ENCODE measurements around the gene NKRF. TPM values are rescaled to one million over a fixed set of nuclear protein-coding genes. Genes with fewer than 3 reads are reported as not detected.
A peak's percentile ranks its signal among the peaks of the same experiment; 100 is the strongest.
"Not testable (repeated sequence)": the region's sequence is repeated elsewhere in the genome, so short reads cannot be mapped to it uniquely, and the experiment has no call there.

Gene NKRF
- total RNA-seq, 2 experiments from 2014 or later, result 10.7 to 20.7 TPM

DNA sequence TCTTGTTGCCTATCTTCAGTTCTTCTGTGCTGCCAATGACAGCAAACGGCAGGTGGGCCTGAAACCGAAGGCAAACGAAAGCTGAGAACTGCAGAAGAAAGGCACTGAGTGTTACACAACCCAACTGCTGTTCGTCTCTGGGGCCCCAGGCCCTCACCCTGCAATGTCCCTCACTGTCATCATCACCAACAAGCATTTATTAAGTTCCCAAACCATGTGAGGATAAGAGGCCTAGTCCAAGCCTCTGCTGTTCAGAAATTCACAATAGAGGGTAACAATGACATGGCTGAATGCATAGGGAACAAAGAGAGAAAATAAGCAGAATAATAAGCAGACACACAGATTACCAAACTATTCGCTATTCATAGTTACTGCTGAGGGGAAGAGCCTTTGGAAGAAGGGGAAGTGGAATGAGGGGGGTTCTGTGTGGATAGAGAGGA, 34.5 kb upstream of the NKRF start:
- intact Hi-C loops (cut with micrococcal nuclease; ENCODE audit: unreplicated experiment), result no loop called here
- peaks cover 84% of the 10 kb centered on the region for H3K36me3 ChIP-seq (ENCODE audit: insufficient read depth, low read length)
- CTCF ChIA-PET (ENCODE audit: unreplicated experiment), result no interaction called here

DNA sequence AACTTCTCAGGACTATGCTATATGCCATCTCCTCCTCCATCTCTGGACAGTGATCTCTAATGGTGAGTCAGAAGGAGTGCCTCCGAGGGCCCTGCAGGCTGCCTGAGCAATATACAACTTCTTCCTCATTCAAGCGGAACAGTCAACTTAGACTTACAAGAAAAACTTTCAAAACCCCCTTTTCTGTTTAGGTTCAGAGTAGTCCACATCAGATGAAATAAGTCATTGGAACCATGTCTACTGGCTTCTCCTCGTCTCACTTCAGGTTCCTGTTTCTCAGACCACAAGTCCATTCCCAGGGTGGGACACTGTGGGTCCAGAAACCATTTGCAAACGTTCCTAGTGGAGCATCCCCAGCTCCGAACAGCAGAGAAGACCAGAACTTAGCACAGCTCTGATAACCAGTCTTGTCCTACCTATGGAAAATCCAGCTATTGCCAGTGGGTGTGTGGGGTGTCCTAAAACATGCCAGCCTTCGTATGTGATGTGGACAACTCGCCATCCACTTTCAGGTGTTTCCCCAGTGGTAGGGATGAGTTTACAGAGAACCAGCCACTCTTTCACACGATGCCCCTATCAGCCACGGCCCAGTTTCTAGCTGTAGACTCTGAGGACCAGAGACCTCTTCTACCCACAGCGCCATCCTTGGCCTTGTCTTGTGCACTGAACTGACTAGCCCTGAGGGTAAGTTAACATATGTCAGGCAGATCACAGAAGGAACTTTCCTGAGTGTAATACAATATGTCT, 32.7 kb upstream of the NKRF start:
- CTCF ChIA-PET (ENCODE audit: unreplicated experiment), result no interaction called here
- TSS peak; percentile 38 for BruUV-seq (replicated peaks)
- intact Hi-C loops (cut with micrococcal nuclease; ENCODE audit: unreplicated experiment), result no loop called here

More for the DNA sequence above, 34.5 kb upstream of the NKRF start:
- H3K27ac ChIP-seq (ENCODE audit: low read depth, low read length, poor library complexity, severe bottlenecking), result no peak overlapping the region
- H3K79me2 ChIP-seq (ENCODE audit: insufficient read depth, low read depth, low read length), result no peaks in the 10 kb centered on the region
- H3K4me3 ChIP-seq (ENCODE audit: low read depth, low read length, poor library complexity, severe bottlenecking), result no peak overlapping the region
- no peak overlapping the region for H3K4me2 ChIP-seq (ENCODE audit: low read length)
- BruUV-seq (replicated peaks), result no TSS peak
- no peaks in the 10 kb centered on the region for H4K20me1 ChIP-seq (ENCODE audit: insufficient read depth, low read length)
- no peaks in the 10 kb centered on the region for H3K9me3 ChIP-seq (ENCODE audit: low read length)
- peaks cover 7% of the 10 kb centered on the region for H3K4me1 ChIP-seq (ENCODE audit: insufficient read depth, low read length, poor library complexity, severe bottlenecking)
- DNase-seq (ENCODE audit: low spot score), result no peak
- TF ChIP-seq, protein P1, sequence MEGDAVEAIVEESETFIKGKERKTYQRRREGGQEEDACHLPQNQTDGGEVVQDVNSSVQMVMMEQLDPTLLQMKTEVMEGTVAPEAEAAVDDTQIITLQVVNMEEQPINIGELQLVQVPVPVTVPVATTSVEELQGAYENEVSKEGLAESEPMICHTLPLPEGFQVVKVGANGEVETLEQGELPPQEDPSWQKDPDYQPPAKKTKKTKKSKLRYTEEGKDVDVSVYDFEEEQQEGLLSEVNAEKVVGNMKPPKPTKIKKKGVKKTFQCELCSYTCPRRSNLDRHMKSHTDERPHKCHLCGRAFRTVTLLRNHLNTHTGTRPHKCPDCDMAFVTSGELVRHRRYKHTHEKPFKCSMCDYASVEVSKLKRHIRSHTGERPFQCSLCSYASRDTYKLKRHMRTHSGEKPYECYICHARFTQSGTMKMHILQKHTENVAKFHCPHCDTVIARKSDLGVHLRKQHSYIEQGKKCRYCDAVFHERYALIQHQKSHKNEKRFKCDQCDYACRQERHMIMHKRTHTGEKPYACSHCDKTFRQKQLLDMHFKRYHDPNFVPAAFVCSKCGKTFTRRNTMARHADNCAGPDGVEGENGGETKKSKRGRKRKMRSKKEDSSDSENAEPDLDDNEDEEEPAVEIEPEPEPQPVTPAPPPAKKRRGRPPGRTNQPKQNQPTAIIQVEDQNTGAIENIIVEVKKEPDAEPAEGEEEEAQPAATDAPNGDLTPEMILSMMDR (conservative IDR thresholded peaks at IDR 0.05; ENCODE audit: low read length), result no peak
- TF ChIP-seq EZH2phosphoT487 (IDR thresholded peaks at IDR 0.05; ENCODE audit: borderline replicate concordance, low read depth, low read length), result no peak
- POLR2A ChIA-PET, result no interaction called here
- H2AFZ ChIP-seq (ENCODE audit: low read length), result no peak overlapping the region
- H3K9me2 ChIP-seq (ENCODE audit: insufficient read depth, low read length), result no peaks in the 10 kb centered on the region

DNA sequence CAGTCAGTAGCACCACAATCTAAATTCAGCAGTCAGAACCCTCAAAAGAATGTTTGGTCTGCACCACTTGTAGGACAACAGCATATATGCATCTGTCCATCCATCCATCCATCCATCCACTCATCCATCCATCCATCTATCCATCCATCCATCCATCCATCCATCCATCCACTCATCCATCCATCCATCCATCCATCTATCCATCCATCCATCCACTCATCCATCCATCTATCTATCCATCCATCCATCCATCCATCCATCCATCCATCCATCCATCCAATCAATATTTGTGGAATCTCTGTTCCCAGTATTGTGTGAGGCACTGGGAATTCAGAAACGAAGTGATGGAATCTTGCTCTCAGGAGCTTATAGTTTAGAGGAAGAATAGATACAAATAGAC, 31.2 kb upstream of the NKRF start:
- DNase-seq (ENCODE audit: low spot score); H3K4me1 ChIP-seq (ENCODE audit: insufficient read depth, low read length, poor library complexity, severe bottlenecking); intact Hi-C loops (cut with micrococcal nuclease; ENCODE audit: unreplicated experiment); H3K79me2 ChIP-seq (ENCODE audit: insufficient read depth, low read depth, low read length); H3K27ac ChIP-seq (ENCODE audit: low read depth, low read length, poor library complexity, severe bottlenecking); H3K4me2 ChIP-seq (ENCODE audit: low read length); H2AFZ ChIP-seq (ENCODE audit: low read length); H3K9me3 ChIP-seq (ENCODE audit: low read length); H3K9me2 ChIP-seq (ENCODE audit: insufficient read depth, low read length); H3K4me3 ChIP-seq (ENCODE audit: low read depth, low read length, poor library complexity, severe bottlenecking); H4K20me1 ChIP-seq (ENCODE audit: insufficient read depth, low read length); CTCF ChIA-PET (ENCODE audit: unreplicated experiment); BruUV-seq (replicated peaks): not testable (repeated sequence)
- H3K36me3 ChIP-seq (ENCODE audit: insufficient read depth, low read length), result peaks cover 93% of the 10 kb centered on the region
- POLR2A ChIA-PET, result interaction anchor here (0.5 kb wide), 1 partner anchor 13 kb away, joined by 5 read pairs; no protein-coding TSS in a partner anchor

More for the DNA sequence above, 32.7 kb upstream of the NKRF start:
- no peak for DNase-seq (ENCODE audit: low spot score)
- no peak overlapping the region for H2AFZ ChIP-seq (ENCODE audit: low read length)
- POLR2A ChIA-PET, result no interaction called here
- no peaks in the 10 kb centered on the region for H3K9me3 ChIP-seq (ENCODE audit: low read length)
- TF ChIP-seq, protein P1 (conservative IDR thresholded peaks at IDR 0.05; ENCODE audit: low read length), result no peak
- TF ChIP-seq EZH2phosphoT487 (IDR thresholded peaks at IDR 0.05; ENCODE audit: borderline replicate concordance, low read depth, low read length), result no peak
- H4K20me1 ChIP-seq (ENCODE audit: insufficient read depth, low read length), result no peaks in the 10 kb centered on the region
- peaks cover 93% of the 10 kb centered on the region for H3K36me3 ChIP-seq (ENCODE audit: insufficient read depth, low read length)
- peaks cover 7% of the 10 kb centered on the region for H3K4me1 ChIP-seq (ENCODE audit: insufficient read depth, low read length, poor library complexity, severe bottlenecking)
- no peak overlapping the region for H3K4me2 ChIP-seq (ENCODE audit: low read length)
- no peaks in the 10 kb centered on the region for H3K79me2 ChIP-seq (ENCODE audit: insufficient read depth, low read depth, low read length)
- no peaks in the 10 kb centered on the region for H3K9me2 ChIP-seq (ENCODE audit: insufficient read depth, low read length)
- no peak overlapping the region for H3K4me3 ChIP-seq (ENCODE audit: low read depth, low read length, poor library complexity, severe bottlenecking)
- H3K27ac ChIP-seq (ENCODE audit: low read depth, low read length, poor library complexity, severe bottlenecking), result no peak overlapping the region

Measured in OCI-LY7 (cell line).